ENCODE results near the gene ACRBP. TPM values are rescaled to one million over a fixed set of nuclear protein-coding genes. Genes with fewer than 3 reads are reported as not detected.

ACRBP gene
- total RNA-seq, 1 donor from 2014 or later, result 3.2 TPM

DNA sequence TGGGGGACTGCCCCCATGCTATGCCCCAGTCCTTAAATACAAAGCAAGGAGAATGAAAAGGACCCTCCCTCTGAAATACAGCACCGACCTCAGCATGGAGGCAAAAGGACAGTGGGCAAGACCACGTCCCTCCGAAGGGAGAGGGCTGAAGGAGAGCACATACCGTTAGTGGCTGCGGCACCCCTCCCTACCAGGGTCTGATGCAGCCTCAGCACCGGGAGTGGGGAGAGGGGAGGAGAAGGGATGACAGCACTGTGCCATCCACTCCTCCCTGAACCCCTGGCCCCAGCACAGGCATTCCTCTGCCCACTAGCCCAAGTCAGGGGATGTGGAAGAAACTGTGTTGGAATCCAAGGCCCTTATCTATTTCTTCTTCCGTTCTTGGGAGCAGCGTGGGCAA, 3.6 kb upstream of the ACRBP start:
- DNase-seq (ENCODE audit: low spot score) (no peak), ATAC-seq (no peak)

DNA sequence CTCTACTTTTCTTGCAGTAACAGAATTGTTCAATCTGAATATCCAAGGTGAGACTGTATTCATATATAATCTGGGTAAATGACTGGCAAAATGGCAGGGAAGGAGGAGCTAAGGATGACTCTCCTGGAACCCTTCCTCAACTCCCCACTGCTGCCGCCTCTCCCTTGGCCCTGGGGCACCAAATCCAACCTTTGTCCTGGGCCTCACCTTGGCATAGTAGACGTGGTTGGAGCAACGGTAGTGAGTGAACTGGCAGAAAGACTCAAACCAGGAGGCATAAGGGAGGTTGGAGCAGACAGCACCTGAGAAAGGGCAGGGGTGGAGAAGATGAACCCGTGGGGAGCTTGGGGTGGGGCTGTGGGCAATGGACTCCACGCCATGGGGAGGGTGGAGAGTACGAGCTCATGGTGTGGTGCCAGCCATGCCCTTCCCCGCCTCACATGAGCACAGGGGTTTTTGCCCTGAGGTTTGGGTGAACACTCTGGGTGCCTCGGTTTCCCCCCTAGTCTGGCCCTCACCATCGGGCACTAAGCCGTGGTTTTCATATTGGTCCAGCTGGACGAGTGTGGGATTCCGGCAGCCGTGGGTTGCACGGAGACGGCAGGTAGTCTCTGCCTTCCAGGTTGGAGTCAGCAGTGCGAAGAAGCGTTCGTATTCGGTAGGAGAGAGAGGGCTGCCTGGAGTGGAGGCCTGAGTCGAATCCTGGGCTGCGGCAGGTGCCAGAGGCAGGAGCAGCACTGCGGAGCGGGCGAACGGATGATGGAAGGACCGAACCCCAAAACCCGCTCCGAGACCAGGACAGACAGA, 753 bp downstream of the ACRBP start:
- DNase-seq (ENCODE audit: low spot score) (no peak), ATAC-seq (peak; percentile 15)

DNA sequence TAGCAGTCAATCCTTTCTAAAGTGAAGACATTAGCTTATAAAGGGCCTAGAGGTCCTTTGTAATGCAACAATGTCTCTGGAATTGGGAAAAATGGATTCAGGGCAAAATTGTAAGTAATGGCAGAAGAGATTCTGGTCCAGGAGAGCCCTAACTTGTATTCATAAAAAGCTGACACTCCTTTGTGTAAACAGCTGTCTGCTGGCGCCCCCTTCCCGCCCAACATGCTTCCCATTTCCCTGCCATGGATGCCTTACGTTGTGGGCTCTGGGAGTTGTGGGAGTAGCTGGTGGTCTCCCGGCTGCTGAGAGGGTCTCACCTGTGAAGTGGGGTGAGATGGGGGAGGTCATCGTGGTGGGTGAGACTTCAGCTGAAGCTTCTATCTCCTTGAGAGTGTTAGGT, 2.3 kb downstream of the ACRBP start:
- ATAC-seq (no peak), DNase-seq (ENCODE audit: low spot score) (no peak)

DNA sequence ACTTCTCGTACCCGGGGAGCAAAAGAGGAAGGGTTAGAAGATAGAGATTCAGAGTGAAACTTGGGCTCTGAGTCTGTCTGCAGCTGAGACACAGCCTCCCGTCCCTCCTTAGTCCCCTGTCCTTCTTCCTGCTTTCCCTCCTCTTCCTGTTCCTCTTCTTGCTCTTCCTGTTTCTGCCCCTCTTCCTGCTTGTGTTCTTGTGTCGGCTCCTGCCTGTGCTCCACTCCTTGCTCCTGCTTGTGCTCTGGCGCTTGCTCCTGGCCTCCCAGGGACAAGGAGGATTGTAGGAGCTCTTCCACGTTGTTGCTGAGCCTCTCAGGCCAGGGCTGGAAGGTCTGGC, 3.0 kb downstream of the ACRBP start:
- no peak for DNase-seq (ENCODE audit: low spot score)
- ATAC-seq, result peak; percentile 15

DNA sequence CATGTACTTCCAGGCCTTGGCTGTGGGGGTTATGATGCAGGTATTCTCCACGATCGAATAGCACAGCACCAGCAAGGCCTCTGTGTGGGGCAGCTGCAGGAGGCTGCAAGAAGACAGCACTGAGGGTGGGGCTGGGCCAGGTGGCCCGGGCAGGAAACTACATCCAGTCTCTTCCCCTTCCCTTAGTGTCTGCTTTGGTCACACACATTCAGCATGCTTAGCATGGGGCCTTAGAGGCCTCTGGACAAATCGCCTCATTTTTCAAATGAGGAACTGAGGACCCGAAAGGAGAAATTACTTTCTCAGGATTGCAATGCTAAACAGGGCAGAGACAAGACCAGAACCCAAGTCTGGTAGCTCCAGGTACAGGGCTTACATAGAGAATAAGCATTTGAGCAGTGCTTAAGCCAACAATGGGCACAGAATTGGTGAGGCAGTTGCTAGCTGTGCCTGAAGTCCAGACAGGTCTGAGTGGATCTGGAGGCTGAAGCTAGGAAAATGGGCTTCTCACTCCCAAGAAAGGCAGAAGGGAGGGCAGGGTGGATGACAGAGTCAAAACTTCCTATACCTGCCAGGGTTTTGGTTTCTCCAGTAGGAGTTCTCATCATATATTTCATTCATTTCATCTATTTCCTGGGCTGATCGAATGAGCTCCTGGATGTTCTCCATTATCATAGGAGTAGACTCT, 3.5 kb downstream of the ACRBP start:
- DNase-seq (ENCODE audit: low spot score) (no peak), ATAC-seq (peak; percentile 18)

DNA sequence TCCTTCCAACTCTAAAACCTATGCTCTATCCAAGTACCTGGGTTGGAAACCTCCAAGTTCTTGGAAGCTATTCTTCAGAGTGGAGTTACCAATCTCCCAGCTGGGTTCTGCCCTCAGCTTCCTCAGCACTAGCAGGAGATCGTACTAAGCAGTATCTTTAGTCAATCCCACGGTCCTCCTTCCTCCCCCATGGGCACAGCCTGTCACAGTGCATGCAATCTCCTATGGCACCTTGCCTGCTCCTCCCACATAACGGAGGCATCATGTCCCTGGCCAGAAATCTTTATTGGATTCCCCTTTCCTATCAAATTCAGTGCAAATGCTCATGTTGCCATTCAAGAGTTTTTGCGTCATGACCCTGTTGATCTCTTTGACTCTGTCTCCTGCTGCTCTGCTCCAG, 6.1 kb downstream of the ACRBP start:
- no peak for ATAC-seq
- DNase-seq (ENCODE audit: low spot score), result no peak

DNA sequence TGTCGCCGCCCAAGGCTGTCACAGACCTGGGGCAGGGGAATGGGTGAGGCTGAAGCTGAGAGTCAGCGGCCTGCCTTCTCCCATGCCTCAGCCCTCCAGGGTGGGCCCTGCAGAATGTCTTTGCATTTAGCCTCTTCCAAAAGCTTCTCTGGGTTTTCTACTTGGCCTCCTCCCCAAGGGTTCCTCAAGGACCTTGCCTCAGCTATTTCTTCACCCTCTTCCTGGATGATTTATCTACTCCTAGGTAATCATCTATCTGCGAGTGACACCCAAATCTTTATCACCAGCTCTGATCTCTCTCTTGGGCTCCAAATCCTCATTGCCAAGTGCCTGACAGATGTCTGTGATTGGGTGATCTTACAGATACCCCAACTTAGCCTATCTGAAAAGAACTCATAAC, 6.7 kb downstream of the ACRBP start:
- ATAC-seq, result no peak

DNA sequence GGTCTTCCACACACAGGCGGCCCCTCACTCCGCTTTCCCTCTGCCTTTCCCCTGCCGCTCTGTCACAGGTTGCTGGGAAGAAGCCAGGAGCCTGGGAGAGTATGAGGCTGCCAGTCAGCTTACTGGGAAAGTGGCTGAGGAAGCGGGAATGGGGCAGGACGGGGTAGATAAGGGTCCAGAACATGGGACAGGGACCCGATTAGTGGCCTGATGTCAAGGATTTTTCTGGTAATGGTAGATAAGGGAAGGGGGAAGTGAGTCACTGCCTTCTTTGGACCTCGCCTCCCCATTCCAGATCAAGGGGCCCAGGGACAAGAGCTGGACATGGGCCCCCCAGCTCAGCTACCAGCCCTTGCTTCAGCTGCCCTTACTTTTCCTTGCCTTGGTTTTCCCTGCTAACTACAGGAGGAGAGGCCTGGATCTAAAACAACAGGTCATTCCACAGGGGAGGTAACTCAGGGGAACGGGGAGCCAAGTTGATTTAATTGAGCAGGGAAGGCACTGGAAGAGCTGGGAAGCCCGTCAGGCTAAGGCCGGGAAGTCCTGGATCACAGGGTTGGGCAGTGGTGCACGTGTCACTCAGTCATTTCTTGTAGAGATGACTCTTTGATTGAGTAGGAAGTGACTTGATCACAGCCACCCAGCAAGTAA, 8.0 kb downstream of the ACRBP start:
- no peak for ATAC-seq
- DNase-seq (ENCODE audit: low spot score), result no peak

More for the DNA sequence above, 6.7 kb downstream of the ACRBP start:
- no peak for DNase-seq (ENCODE audit: low spot score)

DNA sequence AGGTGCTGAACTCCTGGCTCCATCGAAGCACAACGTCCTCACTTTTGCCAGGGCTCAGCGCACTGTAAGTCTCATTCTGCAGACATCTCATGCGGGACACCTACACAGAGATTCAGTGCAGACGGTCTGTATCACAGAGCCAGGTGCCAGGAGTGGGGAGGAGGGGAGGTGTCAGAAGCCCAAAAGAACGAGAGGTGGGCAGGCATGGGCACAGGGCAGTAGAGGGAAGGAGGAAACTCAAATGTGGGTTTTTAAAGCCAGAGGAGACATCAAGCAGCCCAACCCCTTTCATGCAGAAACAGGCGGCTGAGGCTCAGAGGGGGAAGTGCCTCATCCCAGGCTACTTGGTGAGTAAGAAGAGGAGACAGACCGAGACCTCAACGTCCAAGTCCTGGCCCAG, 8.9 kb downstream of the ACRBP start:
- DNase-seq (ENCODE audit: low spot score) (no peak), ATAC-seq (no peak)

DNA sequence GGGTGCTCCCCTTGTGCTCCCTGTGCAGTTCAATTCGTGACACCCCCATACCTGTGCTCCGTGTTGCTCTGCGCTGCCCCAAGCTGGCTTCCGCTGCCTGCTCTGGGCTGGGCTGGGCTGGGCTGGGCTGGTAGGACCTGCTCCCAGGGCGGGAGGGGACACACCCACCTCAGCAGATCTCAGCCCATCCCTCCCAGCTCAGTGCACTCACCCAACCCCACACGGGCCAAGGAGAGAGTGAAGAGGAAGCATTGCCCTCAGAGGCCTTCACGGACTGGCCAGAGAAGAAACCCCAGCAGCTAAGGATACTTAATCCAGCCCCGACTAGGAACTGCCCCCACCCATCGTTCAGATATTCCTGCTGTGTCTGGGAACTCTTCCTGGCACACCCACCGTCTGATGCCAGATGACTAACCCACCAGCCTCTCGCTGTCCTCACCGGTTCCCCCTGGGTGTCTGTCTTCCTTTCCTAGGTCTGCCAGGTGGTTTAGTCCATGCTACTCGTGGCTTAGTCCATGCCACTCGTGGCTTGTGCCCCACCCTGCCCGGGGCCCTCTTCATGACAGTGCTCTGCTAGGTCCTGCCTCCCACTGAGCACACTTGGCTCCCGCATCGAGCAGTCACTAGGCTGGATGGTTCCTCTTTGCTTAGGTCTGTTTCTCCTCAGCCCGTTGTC, 11.2 kb downstream of the ACRBP start, which contains the start of gene LPAR5:
Gene LPAR5 (minus strand): TSS at position 104 of the 676 bp plus-strand sequence. CDS start 14,711 bp downstream, outside the sequence.
- ATAC-seq (peak; percentile 59), DNase-seq (ENCODE audit: low spot score) (no peak)

DNA sequence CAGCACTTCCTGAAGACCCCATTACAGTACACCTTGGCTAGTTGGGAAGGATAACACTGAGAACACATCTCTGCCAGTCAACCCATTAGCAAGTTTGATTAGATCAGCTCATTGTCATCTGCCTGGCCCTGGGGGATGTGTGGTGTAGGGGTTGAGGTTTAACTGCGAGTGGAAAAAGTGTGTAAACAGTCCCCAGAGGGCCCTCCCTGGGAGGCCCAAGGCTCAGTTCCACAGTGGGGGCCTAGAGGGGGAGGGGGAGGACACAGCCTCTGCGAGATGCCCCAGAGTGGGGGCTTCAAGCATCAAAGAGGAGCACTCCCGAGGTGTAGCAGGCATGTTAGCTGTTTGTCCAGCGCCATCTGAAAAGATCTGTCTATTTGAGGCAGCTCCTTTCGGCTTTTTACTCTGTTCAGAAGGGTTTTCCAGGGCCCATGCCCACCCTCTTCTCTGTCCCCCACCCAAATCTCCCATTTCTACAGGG, 11.8 kb downstream of the ACRBP start:
- ATAC-seq (no peak), DNase-seq (ENCODE audit: low spot score) (no peak)

DNA sequence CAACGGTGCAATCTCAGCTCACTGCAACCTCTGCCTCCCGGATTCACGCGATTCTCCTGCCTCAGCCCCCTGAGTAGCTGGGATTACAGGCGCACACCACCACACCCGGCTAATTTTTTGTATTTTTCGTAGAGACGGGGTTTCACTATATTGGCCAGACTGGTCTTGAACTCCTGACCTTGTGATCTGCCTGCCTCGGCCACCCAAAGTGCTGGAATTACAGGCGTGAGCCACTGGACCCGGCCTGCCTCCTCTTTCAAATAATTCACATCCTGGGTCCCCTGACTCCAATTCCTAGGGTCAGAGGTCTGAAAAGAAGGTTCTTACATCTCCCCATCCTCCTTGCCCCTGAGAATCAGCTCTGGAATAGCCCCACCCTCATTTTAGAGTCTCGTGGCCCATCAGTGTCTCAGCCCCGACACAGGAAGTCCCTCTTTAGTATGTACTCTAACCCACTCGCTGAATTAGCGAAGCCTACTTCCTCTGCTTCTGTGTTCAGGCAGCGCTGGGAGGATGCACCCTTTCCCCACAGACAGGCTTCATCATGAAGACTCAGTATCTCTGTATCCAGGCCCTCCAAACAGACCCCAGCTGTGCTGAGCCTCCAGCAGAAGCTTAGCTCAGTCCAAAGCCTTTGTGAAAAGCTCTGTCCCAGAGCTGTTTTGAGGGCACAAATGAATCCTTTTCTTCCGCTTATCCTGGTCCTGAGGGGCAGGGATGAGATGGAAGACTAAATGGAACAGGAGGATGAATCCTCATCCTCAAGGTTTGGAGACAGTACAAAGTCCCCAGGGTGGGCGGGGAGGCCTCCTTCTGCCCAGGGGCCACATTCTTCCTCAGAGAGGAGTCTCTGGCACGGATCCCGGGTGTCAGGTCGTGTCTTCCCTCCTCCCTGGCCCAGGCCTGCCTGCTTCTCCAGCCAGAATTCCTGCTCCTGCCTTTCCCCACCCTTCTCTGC, 14.9 kb downstream of the ACRBP start:
- DNase-seq (ENCODE audit: low spot score) (no peak), ATAC-seq (peak; percentile 67)

DNA sequence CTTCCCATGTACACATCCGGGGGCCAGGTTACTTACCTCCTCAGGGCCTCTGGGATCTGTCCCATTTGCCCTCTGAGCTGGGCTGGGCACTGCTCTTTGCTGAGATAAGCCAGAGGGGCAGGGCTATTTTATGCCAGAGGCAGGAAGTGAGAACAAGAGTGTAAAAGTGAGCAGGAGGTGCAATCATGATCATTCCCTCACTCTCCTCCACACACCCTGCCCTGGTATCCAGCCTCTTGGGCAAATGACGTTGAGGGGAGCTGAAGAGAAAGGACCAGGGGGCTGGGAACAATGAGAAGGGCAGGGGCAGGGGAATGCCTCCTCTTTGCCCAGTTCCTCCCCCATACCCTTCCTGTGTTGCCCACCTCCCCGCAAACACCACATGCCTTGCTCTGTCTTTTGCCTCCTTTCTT, 15.7 kb downstream of the ACRBP start:
- peak; percentile 41 for ATAC-seq

DNA sequence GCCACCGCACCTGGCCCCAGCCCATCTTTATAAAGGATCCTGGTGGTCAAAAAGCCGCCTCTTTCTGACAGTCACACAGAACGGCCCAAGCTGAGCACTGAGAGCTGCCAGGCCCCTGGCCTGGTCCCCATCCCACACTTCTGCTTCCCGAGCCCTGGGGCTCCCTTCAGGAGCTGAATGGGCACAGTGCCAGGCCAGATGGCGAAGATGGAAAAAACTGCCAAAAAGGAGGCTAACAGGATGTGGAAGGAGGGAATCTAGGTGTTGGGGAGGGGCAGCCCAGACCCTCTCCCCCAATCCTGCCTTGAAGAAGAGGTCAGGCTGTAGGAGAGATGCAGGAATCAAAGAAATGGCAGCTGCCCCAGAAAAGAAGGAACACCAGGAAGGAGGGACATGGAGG, 16.5 kb downstream of the ACRBP start:
- no peak for ATAC-seq
- DNase-seq (ENCODE audit: low spot score), result no peak

More for the DNA sequence above, 15.7 kb downstream of the ACRBP start:
- no peak for DNase-seq (ENCODE audit: low spot score)

DNA sequence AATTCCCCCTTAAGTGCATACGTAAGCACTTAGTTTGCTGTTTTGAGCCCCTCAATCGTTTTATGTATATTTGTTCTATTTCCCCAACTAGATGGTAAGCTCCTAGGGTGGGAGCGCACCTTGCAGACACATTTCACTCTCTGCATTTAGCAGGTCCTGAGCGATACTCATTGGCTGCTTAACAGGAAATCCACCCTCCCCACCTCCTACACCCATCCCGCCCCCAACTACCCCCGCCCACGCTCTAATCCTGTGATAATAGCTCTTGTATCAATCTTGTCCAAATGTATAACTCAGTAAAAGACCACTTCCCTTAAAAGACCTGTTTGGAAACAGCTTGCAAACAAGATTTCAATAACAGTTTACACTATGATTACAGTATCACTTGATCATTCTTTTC, 19.6 kb downstream of the ACRBP start:
- no peak for ATAC-seq
- no peak for DNase-seq (ENCODE audit: low spot score)

DNA sequence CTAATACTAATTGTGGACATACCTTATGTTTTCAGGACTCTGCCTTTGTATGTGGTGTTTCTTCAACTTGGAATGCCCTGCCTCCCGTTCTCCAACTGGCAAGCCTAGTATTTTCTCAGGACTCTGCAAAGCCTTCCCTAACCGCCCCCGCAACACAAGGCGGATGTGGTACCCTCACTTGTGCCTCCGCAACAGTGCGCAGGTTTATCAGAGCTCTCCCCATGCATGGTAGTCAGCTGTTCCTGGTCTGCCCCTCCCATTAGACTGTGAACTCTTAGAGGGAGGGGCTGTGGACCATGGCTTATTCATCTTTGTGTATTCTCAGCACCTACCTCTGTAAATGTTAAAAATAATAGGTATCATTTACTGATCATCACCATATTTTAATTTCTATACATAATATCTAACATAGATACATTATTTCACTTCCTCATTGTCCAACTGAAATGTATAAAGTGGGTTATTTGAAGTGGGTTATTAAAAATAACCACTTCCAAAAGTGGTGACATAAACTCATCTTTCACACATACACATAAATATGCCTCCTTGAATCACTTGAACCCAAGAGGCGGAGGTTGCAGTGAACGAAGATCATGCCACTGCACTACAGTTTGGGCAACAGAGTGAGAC, 20.5 kb downstream of the ACRBP start:
- DNase-seq (ENCODE audit: low spot score) (no peak), ATAC-seq (no peak)

DNA sequence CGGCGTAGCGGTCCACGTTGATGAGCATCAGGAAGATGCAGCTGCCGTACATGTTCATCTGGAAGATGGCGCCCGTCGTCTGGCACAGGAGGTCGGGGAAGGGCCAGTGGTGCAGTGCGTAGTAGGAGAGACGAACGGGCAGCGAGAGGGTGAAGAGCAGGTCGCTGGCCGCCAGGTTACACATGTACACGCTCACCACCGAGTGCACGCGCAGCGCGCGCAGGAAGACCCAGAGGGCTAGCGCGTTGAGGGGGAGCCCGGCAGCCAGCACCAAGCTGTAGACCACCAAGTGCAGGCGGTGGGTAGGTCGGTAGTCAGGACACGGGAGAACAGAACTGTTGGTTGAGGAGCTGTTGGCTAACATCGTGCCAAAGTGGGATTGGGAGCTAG, 26.4 kb downstream of the ACRBP start:
- no peak for ATAC-seq
- no peak for DNase-seq (ENCODE audit: low spot score)

DNA sequence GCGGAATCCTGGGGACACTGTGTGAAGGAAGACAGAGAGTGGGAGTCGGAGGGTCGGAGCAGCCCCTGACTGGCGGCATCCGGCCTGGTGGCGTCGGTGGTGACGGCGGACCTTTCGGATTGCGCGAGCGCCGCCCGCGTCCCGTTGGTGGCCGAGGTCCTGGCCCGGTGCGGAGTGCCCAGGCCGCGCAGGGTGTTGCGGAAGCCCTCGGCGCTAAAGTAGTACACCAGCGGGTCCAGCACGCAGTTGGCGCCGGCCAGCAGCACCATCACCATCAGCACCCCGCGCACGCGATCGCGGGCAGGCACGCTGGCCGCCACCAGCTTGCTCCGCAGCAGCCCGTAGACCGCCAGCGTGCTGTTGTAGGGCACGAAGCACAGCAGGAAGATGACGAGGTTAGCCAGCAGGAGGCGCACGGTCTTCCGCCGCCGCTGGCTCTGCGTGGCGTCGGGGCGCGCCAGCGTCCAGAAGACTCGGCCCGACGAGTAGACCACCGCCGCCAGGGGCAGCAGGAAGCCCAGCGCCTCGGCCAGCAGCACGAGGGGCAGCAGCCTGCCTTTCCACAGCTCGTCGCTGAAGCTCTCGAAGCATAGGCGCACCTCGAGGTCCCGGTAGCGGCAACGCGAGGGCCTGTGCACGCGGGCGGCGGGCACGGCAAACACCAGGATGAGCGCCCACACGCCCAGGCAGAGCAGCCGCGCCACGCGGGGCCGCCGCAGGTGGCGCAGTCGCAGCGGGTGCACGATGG, 26.9 kb downstream of the ACRBP start:
- ATAC-seq (peak; percentile 43), DNase-seq (ENCODE audit: low spot score) (no peak)
